Activated naive CD4-positive, alpha-beta T cell treated with Interleukin-2 at 50 U/mL for 16 hours (primary cell): ENCODE results near the gene CALML3.
A peak's percentile ranks its signal among the peaks of the same experiment; 100 is the strongest.

Experiments used
- DNase-seq: peaks from one replicate; pipeline ENCODE4 v3.0.0-alpha.2; 2020

Gene CALML3

DNA sequence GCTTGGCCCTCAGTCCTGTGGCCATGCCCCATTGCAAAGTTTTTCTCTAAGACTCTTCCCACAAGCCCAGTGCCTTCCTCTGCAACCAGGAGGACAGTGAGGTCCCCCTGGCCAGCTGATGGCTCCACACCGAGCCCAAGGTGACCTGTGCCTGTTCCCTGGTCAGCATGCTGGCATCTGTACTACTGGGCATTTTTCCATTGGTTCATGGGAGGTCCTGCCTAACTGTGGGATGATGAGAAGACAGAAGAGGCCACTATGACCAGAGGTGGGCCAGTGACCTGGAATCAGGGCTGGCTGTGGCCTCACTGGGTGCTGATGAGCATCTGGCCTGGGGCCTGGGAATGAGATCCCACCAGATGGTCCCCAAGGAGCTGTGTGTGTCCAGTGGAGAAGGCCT is 20.2 kb downstream of the CALML3 start:
- no peak for DNase-seq

DNA sequence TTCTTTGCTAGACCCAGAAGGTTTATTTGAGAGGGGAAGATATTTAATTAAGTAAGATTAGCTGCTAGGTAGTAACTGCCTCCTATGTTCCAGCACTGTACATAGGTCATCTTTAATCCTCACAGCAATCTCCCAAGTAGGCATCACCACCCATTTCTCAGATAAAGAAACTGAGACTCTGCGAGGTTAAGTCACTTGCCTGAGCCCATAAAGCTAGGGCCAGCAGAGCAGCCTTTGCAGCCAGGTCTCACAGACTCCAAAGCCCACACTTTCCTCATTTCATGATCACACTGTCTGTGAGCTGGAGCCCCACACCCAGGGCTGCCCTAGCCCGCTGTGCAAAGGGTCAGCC is 20.6 kb downstream of the CALML3 start:
- no peak for DNase-seq

DNA sequence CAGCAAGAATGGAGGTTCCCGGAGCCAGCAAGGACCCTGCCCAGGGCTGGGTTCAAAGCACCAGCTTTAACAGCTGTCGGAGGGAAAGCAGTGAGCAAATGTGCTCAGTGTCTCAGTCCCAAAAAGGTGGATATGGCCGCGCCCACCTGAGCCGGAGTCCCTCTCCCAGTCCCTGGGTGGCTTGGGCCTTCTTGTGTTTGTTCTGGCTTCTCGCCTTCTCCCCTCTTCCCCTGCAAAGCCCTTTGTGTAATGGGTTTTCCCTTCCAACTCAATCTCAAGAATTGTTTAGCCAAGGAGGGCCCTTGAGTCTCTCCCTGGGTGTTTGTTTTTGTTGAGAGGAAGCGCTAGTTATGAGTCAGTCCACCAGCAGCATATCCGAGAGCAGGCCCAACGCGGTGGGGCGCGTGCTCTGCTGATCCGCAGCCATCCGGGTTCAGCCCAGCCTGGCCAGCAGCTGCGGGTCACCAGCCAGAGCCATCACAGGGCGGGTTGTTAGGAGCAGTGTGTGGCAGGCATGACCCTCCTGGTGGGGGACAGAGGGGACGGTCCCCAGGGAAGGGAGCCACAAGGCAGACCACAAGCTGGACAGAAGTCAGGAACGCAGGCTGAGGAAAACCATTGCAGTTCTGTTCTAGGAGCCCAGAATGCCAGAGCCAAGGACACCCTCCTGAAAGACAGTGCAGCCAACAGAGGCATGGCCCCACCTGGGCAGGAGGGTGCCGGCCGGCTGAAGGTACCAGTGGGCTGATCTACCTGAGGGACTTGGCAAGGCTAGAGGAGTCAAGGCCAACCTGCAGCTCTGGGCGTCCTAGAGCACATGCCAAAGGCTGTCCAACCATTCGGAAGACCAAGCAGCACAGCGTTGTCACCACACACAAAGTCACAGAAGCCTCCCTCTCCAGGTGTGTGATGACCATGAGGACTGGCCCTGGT is 21.3 kb downstream of the CALML3 start:
- no peak for DNase-seq

DNA sequence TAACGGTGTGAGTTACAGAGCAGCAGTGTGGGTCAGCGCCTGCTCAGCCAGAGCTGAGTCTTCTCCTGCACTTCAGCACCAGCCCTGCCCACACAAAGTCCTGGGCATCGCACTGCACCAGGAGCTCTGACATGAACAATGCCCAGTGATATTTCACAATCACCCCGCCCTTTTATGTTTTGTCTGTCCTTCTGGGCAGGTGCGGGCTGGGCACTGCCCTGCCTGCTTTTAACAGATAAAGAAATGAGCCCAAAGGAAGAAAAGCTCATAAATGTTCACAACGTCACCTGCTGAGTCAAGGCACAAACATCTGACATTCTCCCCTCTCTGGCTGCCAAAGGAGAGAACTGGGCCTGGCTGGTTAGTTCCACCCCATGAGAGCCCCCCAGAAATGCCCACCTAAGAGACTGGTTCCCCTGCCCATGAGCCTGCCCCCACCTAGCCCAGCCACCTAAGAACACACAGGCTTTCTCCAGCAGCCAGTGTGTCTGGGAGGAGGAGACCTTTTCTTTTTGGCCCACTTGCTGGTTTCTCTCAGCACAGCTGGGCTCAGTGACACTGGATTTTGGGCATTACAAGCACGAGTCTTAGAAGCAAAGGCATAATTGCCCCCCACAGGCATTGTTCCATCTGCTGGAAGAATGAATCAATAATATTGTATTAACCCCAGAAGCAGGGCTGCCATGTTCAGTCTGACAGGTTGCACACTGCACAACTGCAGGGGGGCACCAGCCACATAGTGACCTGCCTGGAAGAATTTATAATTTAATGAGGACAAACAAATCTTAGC is 22.3 kb downstream of the CALML3 start:
- no peak for DNase-seq

DNA sequence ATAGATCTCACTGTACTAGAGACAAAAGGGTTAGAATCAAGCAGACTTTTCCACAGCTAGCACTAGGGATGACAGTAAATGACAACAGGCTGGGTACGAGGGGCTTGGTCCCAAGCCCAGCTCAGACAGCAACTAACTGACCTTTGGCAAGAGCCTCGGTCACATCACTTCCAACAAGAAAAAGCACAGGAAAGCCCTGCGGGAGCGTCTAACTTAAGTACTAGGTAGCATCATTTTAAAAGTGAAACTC is 22.8 kb downstream of the CALML3 start:
- no peak for DNase-seq

DNA sequence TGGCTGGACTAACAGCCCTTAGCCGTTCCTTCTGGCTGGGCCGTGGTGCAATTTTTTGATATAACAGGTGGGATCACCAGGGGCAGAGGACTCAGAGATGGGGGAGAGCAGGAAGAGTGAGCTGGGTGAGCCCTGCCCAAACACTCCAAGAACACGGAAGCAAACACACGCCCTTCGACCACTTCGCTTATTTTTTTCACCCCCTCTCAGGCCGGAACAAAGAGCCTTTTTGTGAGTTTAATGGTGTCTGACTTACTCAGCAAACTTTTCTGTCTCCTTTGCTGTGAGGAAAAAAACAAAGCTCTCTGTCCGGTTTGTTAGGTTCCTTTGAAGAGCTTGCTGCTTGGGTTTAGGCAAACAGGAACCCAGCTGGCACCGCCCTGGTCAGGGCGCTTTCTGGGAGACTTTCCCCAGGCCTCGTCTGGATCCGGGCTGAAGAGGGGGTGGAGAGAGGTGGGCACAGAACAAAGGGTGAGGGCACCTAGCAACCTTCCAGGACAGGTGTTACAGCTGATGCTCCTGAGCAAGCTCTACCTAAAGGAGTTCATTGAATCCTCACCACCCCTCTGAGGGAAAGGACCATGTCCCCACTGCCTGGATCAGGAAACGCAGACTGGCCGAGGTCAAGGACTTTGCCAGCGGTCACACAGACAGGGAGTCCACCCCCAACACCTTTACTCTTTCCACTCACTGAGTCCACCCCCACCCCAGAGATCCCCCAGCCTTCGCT is 23.3 kb downstream of the CALML3 start:
- DNase-seq, result no peak

DNA sequence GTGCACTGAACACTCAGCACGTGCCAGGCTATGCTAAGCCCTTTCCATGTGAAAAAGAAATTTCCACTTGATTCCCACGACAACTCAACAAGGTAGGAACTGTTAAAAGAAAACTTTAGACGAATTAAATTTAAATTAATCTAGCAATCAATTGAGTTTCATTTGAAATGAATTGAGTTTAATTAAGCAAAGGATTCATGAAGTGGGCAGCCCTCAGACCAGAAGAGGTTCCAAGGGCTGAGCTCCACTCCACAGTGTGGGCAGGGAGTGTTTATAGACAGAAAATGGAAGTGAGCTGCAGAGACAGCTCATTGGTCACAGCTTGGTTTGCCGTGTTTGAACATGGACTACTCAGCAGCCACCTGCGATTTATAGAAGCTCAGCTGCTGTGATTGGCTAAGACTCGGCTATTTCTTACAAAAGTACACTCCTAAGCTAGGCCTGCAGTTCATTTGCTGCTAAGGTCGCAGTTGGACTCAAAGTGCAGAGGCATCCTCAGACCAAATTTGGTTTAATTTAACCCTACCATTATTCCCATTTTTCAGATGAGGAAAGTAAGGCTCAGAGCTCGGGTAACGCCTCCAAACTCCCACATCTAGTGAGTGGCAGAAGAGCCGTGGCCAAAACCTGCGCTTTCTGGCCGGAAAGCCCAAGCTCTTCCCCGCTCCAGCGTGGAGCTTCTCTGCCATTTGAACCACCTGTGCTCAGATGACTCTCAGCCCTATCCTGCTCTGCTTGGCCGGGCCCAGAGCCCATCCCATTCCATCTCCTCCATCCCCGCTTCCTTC is 24.9 kb downstream of the CALML3 start:
- DNase-seq, result no peak

DNA sequence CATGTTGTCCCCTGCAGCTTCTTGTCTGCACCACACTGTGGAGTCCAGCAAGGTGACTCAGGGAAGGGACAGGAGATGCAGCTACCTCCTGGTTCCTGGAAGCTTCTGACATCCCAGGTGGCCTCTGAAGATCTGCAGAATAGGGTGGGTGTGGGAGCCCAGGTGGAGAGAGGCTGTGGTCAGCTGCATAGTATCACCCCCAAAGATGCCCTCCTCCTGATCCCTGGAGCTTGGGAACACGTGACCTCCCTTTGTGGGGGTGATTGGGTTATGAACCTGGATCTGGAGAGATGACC is 25.4 kb downstream of the CALML3 start:
- no peak for DNase-seq

DNA sequence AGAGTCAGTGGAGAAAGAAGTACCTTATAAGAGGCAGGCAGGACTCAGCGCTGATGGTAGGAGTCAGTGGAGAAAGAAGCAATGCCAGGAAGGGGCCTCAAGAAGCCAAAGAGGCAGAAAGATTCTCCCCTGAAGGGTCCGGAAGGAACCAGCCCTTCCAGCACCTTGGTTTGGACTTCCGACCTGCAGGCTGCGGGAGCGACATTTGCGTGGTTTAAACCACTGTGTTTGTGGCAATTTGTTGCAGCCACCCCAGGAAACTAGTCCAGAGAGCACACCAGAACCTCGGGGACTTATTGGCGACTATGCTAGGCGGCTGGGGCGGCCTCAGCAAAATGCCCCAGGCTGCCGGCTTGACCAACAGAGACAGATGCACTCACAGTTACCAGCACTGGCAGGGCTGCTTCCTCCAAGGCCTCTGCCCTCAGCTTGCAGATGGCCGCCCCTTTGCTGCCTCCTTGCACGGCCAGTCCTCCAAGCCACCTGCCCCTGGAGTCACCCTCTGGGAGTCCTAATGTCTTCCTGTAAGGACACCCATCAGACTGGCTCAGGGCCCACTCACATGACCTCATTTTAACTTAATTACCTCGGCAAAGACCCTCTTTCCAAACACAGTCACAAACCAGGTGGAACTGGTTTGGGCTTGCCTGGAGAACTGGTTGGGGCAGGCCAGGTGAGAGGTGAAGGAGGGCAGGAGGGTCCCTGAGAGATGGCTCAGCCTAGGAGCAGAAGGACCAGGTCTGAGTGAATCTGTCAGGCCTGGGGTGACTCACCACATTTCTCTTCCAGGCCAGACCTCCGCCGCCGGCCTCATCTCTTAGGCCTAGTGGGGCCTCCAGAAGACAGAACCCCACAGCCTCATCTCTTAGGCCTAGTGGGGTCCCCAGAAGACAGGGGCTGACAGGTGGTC is 26.1 kb downstream of the CALML3 start:
- DNase-seq, result no peak

DNA sequence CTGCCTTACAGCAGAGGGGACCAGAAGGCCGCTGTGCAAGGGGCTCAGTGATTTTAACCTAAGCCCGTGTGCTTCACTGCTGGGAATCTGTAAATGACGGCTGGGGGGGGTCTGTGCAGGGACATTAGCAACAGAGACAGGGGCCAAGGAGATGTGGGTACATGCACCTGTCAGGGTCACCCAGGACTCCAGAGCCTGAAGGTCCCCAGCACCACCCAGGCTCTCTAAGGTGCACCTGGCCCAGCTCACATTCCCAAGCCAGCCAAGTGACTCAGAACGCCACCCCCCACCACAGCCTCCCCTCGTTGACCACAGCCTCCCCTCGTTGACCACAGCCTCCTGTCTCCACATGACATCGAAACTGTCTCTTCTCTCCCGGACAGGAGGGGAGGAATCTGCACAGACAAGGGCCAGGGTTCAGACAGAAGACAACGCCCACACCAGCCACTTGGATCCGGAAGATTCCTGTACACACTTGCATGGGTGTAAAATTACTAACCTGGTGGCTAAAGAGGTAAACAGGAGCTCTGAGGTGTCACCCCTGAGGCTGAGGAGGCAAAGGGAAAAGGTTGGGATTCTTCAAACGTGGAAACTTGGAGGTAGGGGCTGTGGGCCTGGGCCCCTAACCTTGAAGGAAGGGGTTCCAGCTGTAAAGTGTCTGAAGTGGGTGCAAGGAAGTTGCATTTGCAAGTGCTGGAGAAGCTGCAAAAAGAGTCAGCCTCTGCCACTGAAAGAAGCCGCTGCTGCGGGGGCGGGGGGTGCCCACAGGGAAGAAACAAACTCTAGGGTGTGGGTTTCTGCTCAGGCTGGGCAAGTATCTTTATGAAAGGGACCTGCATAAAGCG is 27.0 kb downstream of the CALML3 start:
- DNase-seq, result peak; percentile 66

DNA sequence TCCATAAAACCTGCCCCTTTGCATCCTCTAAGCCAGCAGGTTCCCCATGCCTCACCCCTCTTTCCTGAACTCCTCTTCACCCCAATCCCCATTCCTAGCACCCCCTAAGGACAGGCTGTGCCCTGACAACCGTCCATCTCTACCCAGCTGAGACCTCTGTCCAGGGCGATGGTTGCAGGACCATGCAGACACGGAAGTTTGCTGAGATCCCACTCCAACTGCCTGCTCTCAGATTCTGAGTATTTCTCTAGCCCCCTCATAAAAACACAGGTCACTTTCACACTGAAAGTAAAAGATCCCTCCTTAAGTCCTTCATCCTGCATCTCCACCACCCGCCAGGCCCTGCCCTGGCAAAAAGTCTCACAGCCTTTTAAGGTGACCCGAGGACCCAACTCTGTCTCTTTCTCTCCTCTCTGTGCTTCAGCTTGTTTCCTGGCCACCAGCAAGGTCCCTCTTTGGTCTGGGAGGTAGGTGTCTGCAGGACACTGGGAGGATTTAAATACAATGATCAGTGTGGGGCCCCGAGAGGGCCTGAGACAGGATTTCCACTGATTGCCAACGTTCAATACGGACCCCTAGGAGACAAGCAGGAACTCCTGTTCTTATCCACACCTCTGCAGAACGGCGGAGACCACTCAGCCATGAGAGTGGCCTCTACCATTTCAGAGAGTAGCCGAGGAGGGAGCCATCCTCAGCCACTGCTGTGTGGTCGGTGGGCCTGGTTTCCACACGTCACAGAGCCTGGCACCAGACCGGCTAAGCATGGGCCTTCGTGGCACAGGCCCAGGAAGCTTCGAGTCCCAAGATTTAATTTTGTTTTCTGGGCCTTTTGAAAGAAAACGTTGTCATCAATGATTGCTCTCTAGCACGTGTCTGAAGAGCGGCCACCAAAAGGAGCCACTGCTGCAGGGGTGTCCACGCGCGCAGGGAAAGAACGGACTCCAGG is 27.9 kb downstream of the CALML3 start:
- no peak for DNase-seq

DNA sequence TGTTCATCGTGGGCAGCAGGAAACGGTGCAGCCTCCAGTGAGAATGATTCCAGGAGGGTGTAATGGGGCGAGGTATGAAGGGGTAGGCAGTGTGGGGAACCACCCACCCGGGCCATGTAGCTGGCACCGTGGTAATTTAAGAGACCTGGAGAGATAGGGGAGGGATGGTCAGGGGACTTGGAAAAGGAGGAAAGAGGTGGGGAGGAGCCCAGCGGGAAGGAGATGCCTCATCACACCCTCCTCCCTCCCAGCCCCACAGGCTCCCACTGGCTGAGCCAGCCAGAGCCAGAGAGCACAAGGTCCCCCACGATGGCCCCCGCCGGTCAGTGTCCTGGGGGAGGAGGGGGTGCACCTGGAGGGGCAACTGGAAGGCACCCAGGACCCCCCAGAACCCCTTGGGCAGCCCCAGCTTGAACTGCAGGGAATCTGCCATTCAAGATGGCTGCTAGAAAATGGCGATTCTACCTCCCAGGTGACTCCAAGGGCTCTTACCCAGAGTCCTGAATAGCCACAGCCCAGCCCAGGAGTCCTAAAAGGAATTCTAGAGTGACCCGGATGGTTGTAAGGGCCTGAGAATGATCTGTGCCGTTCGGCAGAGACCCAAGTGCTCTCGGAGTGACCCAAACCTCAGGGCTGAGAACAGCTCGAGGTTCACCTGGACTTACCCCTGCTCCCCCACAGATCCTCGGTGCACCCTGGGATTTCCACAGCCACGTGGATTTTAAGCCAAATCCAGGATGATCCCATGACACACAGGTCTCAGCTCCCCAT is 28.8 kb downstream of the CALML3 start:
- DNase-seq, result no peak

DNA sequence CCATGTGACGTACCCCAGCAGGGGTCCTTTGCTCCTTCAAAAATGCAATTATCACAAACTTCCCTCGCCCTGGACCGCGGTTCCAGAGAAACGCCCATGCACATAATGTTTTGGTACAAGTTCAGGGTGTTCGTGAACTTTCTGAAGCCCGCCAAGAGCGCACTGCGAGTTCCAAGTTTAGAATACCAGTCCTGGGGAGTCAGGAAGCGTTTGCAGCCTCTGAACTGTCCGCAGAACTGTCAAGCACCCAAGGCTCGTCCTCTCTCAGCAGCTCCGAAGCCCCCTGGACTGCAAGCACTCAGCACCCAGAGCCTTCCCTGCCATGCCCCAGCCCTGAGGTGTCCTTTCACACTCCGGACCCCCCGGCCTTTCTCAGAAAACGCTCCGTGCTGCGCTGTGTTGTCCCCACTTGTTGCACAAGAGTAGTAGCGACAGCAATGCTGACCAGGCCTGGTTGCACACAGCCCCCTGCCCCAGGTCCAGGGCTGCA is 30.3 kb downstream of the CALML3 start:
- no peak for DNase-seq

DNA sequence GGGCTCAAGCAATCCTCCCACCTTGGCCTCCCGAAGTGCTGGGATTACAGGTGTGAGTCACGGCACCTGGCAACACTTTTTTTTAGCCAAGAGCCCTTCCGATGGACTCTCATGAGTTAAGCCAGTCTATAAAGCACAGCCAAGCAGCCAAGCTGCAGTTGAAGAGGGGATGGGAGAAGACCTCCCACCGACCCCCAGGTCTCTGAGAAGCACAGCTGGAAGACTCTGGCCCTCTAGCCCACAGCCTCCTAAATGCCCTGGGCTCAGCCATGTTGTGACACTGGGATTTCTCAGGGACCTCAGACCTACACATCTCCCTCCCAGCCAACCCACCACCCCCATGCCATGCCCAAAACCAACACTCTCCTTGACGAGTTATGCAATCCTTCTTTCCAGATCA is 31.1 kb downstream of the CALML3 start:
- no peak for DNase-seq

DNA sequence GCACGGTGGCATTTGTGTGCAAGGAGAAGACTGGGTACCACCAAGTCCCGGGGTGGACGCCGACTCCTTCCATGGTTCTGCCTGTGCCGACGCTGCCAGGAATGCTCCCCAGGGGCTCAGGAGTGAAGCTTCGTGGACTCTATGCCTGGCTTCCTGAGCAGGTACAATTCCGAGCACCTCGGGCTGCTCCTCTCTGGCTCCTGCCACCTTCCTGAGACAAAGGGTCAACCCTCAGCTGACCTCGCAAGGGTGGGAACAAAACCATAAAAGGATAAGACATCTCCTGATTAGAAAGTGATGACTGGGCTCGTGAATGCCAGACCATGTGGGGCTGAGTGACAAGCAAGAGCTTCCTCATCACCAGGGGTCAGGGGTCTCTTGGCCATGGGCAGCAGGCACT is 31.8 kb downstream of the CALML3 start:
- DNase-seq, result no peak

DNA sequence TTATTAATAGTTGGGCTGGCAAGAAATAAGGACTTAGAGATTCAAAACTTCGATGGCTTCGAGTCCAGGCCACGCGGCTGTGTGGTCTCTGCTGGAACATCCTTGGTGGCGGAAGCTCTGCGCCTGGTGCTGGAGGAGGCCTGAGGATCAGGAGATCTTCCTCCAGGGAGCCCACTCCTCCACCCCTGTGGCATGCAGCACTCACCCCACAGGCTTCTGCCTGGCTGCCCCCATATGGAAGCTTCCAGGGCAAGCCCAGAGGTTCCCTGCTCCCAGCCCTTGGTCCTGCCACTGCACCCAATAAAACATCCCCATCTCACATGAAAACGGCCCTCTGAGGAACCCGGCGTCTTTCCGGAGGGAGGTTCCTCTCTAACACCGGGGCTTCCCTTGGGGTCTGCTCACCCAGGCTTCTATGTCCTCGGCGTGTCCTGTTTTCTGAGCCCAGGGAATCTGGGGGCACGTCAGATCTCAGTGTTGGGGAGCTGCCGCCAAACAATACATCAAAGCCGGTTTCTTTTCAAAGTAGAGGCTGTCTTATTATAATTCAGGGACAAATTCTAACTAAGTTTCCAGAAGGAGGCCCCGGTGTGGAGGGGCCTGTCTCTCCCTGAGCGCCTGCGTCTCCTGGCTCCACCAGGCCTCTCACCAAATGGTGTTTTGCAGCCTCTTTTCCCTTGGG is 32.4 kb downstream of the CALML3 start:
- no peak for DNase-seq

DNA sequence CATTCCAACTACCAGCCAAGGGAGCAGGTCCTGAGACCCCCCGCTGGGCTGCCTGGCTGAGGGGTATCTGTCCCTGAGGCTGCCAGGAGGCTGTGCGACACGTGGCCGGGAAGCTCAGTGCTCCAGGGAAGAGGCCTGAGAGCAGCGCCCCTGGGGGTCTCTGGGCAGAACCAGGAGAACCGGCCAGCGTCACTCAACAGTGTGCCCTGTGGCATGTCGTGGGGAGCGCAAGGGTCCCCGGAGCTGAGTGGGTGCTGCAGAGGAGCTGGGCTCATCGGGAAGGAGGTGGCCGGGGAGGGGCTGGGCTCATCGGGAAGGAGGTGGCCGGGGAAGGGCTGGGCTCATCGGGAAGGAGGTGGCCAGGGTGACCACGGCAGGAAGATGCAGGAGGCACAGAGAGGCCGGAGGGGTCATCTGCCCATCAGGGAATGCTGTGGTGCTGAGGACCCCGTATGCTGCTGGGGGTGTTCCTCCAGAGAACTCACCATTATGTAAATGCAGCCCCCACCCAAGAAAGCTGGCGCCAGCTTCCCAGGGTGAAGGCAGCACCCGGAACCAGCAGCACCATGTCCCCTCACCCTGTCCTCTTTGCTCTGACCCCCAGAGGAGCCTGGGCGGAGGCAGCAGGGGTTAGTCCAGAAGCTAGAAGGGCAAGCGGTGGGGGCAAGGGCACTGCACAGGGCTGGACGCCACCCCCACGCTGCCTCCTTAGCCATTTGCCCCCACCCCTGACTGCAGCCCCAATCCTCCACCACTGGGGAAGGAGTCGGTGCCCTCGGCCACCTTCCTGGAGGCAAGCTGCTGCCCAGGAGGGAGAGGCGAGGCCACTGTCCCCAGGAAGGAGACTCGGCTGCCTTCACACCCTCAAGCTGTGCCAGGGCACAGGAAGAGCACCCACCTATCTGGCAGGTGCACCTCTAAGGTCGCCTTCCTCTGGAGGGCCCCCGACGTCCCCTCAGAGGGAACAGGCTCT is 33.3 kb downstream of the CALML3 start:
- no peak for DNase-seq
